Calu3 (cell line): ENCODE measurements around the gene PGAP3. TPM values are rescaled to one million over a fixed set of nuclear protein-coding genes. Genes with fewer than 3 reads are reported as not detected.

Experiments used
- BruUV-seq: library from RNA; stranded (reverse); fragments of 400-500 nt; replicated peaks from 2 replicates; lab custom pipeline; 2021; lab: Mats Ljungman, UMichigan
- CTCF ChIA-PET: fragments of 300-600 bp; sonication (Branson Sonifier 250); formaldehyde crosslinking; loops from one replicate; lab custom pipeline; 2022; ENCODE audit warnings: antibody characterized with exemption; lab: Charles Lee
- DNase-seq: peaks from one replicate; pipeline ENCODE4 v3.0.0; 2022
- H3K27ac Mint-ChIP-seq: one replicate; pipeline ENCODE4 v1.8.0; 2022; ENCODE audit warnings: mixed read lengths; ENCODE audit not compliant: unreplicated experiment
- H3K27me3 Mint-ChIP-seq: one replicate; pipeline ENCODE4 v1.8.0; 2022; ENCODE audit warnings: mixed read lengths; ENCODE audit not compliant: unreplicated experiment
- H3K36me3 Mint-ChIP-seq: one replicate; pipeline ENCODE4 v1.8.0; 2022; ENCODE audit warnings: mild to moderate bottlenecking, moderate library complexity, mixed read lengths; ENCODE audit not compliant: insufficient read depth, unreplicated experiment
- H3K4me1 Mint-ChIP-seq: one replicate; pipeline ENCODE4 v1.8.0; 2022; ENCODE audit warnings: mild to moderate bottlenecking, low read depth, mixed read lengths; ENCODE audit not compliant: unreplicated experiment
- H3K4me3 Mint-ChIP-seq: one replicate; pipeline ENCODE4 v1.8.0; 2022; ENCODE audit warnings: mild to moderate bottlenecking, low read depth, moderate library complexity, mixed read lengths; ENCODE audit not compliant: unreplicated experiment
- H3K9me3 Mint-ChIP-seq: one replicate; pipeline ENCODE4 v1.8.0; 2022; ENCODE audit warnings: low read depth, mixed read lengths; ENCODE audit not compliant: unreplicated experiment
- CTCF ChIP-seq: fragments of 200-600 bp; IDR thresholded peaks from one replicate; pipeline ENCODE4 v1.8.0; 2022; ENCODE audit warnings: antibody characterized with exemption; ENCODE audit not compliant: unreplicated experiment
- intact Hi-C: fragments of 100-400 bp; cut with micrococcal nuclease; formaldehyde crosslinking; loops from one replicate; pipeline ENCODE4 v1.10.0; 2022; ENCODE audit not compliant: unreplicated experiment
- total RNA-seq: library from RNA; stranded (reverse); gene quantifications from 2 replicates; pipeline ENCODE4 v1.2.3, GENCODE V29; 2022

Gene PGAP3
- total RNA-seq, 1 experiment from 2014 or later, result 1,186 TPM

GRCh38 chr17:39636587-39636926 is 51.3 kb downstream of the PGAP3 start:
- TSS peak; percentile 78 for BruUV-seq
- Mint-ChIP-seq H3K4me3 (peak overlapping the region; percentile 71), H3K27me3 (peaks cover 10% of the 10 kb centered on the region), H3K27ac (peak overlapping the region; percentile 28), H3K9me3 (no peaks in the 10 kb centered on the region), H3K4me1 (peaks cover 61% of the 10 kb centered on the region), H3K36me3 (peaks cover 34% of the 10 kb centered on the region)
- TF ChIP-seq CTCF, result no peak
- CTCF ChIA-PET, result interaction anchor here (0.5 to 161.2 kb wide), 15 partner anchors 16 to 1599 kb away, joined by 3 to 42089 read pairs (median 46); partner anchors contain the start of genes ERBB2, GRB7, GSDMA and GSDMB
- intact Hi-C loops, result loop anchor here (2.0 to 10.0 kb wide), 6 partner anchors 26 to 858 kb away; partner anchors contain the start of genes CDC6 and ERBB2
- no peak for DNase-seq

GRCh38 chr17:39635614-39636176 is 52.2 kb downstream of the PGAP3 start:
- no peak for DNase-seq
- Mint-ChIP-seq H3K36me3 (peaks cover 34% of the 10 kb centered on the region), H3K9me3 (no peaks in the 10 kb centered on the region), H3K27me3 (peaks cover 19% of the 10 kb centered on the region), H3K4me1 (peaks cover 66% of the 10 kb centered on the region), H3K4me3 (no peak overlapping the region), H3K27ac (no peak overlapping the region)
- no TSS peak for BruUV-seq
- no peak for TF ChIP-seq CTCF
- intact Hi-C loops, result loop anchor here (2.0 to 10.0 kb wide), 6 partner anchors 27 to 859 kb away; partner anchors contain the start of genes CDC6 and ERBB2
- CTCF ChIA-PET, result interaction anchor here (0.6 to 161.2 kb wide), 23 partner anchors 15 to 1140 kb away, joined by 3 to 42089 read pairs (median 31); partner anchors contain the start of genes ERBB2, GRB7, GSDMA and GSDMB

- no TSS peak for BruUV-seq
- intact Hi-C loops, result loop anchor here (1.0 to 10.0 kb wide), 14 partner anchors 12 to 860 kb away; partner anchors contain the start of genes CDC6, IKZF3, MIEN1 and PNMT
- DNase-seq, result no peak
Measured at GRCh38 chr17:39634384-39634871, 53.4 kb downstream of the PGAP3 start.

More at GRCh38 chr17:39634384-39634871, 53.4 kb downstream of the PGAP3 start:
- CTCF ChIA-PET, result interaction anchor here (0.5 to 161.2 kb wide), 30 partner anchors 14 to 1184 kb away, joined by 3 to 42089 read pairs (median 13); partner anchors contain the start of genes ERBB2, GRB7, GSDMA and GSDMB
- H3K27ac Mint-ChIP-seq, result no peak overlapping the region
- peaks cover 54% of the 10 kb centered on the region for H3K4me1 Mint-ChIP-seq
- H3K9me3 Mint-ChIP-seq, result no peaks in the 10 kb centered on the region
- H3K27me3 Mint-ChIP-seq, result peaks cover 29% of the 10 kb centered on the region
- H3K36me3 Mint-ChIP-seq, result peaks cover 34% of the 10 kb centered on the region
- no peak for TF ChIP-seq CTCF
- no peak overlapping the region for H3K4me3 Mint-ChIP-seq
